HepG2 (cell line): ENCODE data around the gene KLHDC2. TPM values are rescaled to one million over a fixed set of nuclear protein-coding genes. Genes with fewer than 3 reads are reported as not detected.
A peak's percentile ranks its signal among the peaks of the same experiment; 100 is the strongest.

Source experiments
- BCL6 ChIP-seq: IDR thresholded peaks from 2 replicates; pipeline ENCODE4 v1.6.1; 2016; ENCODE audit warnings: missing genetic modification reagents, missing compliant biosample characterization
- GLI4 ChIP-seq: sonication (generic); formaldehyde crosslinking; IDR thresholded peaks from 2 replicates; pipeline ENCODE4 v1.5.1; 2020; ENCODE audit warnings: missing genetic modification reagents, mild to moderate bottlenecking, moderate library complexity, borderline replicate concordance
- KDM5A ChIP-seq: fragments of 200-600 bp; sonication (generic); IDR thresholded peaks from 2 replicates; pipeline ENCODE4 v1.7.0; 2018; ENCODE audit warnings: antibody characterized with exemption, mild to moderate bottlenecking, low read length, borderline replicate concordance
- MIER2 ChIP-seq: IDR thresholded peaks from 2 replicates; pipeline ENCODE4 v1.6.1; 2016; ENCODE audit warnings: missing biosample characterization, missing genetic modification reagents
- MTF1 ChIP-seq: sonication (generic); formaldehyde crosslinking; IDR thresholded peaks from 2 replicates; pipeline ENCODE4 v1.5.0; 2020; ENCODE audit warnings: missing genetic modification reagents
- NCOR1 ChIP-seq: fragments of 200-600 bp; sonication (generic); IDR thresholded peaks from 2 replicates; pipeline ENCODE4 v1.7.0; 2017; ENCODE audit warnings: antibody characterized with exemption, low read length, borderline replicate concordance
- NR2F1 ChIP-seq, 2 experiments: fragments of 450-650 bp in 1 of 2; formaldehyde crosslinking in 1 of 2; IDR thresholded peaks; 2 replicates each; pipeline versions ENCODE4 v1.5.0 to v1.6.1; 2016 to 2020; ENCODE audit warnings: mild to moderate bottlenecking in 1 of 2, missing compliant biosample characterization in 1 of 2, missing genetic modification reagents in 1 of 2, moderate library complexity in 1 of 2
- RFXAP ChIP-seq: sonication (generic); formaldehyde crosslinking; IDR thresholded peaks from 2 replicates; pipeline ENCODE4 v1.4.0; 2020; ENCODE audit warnings: missing genetic modification reagents, borderline replicate concordance
- ZFY ChIP-seq: sonication (generic); formaldehyde crosslinking; IDR thresholded peaks from 2 replicates; pipeline ENCODE4 v1.4.0; 2020; ENCODE audit warnings: missing genetic modification reagents
- ZNF143 ChIP-seq: sonication (generic); formaldehyde crosslinking; IDR thresholded peaks from 2 replicates; pipeline ENCODE4 v1.4.0; 2020; ENCODE audit warnings: missing genetic modification reagents
- ZNF263 ChIP-seq: sonication (generic); formaldehyde crosslinking; IDR thresholded peaks from 2 replicates; pipeline ENCODE4 v1.4.0; 2020; ENCODE audit warnings: missing genetic modification reagents
- ZNF552 ChIP-seq: sonication (generic); formaldehyde crosslinking; IDR thresholded peaks from 2 replicates; pipeline ENCODE4 v1.9.0; 2022; ENCODE audit warnings: missing genetic modification reagents, mild to moderate bottlenecking, borderline replicate concordance
- polyA plus RNA-seq, 8 experiments: library from polyadenylated mRNA; depleted of rRNA in 3 of 8; stranded (reverse) in 7 of 8; unstranded in 1 of 8; fragments of >200 nt; fragmentation: Illumina TruSeq in 4 of 8; extraction: Trizol in 4 of 8; gene quantifications; 2 replicates each; pipeline versions ENCODE4 v1.2.1 to v1.2.3, GENCODE V29; 2011 to 2016; ENCODE audit warnings: low read depth in 4 of 8, missing spikeins in 1 of 8, mixed read lengths in 1 of 8; ENCODE audit not compliant: insufficient read depth in 1 of 8
- total RNA-seq, 5 experiments: library from RNA; depleted of rRNA; stranded (reverse); fragments of >200 nt; fragmentation: Illumina TruSeq; extraction: Trizol; gene quantifications; 2 replicates each; pipeline ENCODE4 v1.2.3, GENCODE V29; 2016; ENCODE audit warnings: low read depth in 1 of 5
- TF ChIP-seq, protein P1 (sequence below): sonication (generic); formaldehyde crosslinking; IDR thresholded peaks from 2 replicates; pipeline ENCODE4; 2020; ENCODE audit warnings: missing genetic modification reagents, mild to moderate bottlenecking, borderline replicate concordance
- TF ChIP-seq, protein P2 (sequence below): IDR thresholded peaks from 2 replicates; pipeline ENCODE4 v1.6.1; 2016; ENCODE audit warnings: missing compliant biosample characterization, missing genetic modification reagents, borderline replicate concordance
- TF ChIP-seq, protein P3 (sequence below): sonication (generic); IDR thresholded peaks from 2 replicates; pipeline ENCODE4 v1.6.1; 2016; ENCODE audit warnings: low read depth, borderline replicate concordance
- TF ChIP-seq, protein P4 (sequence below): sonication (generic); formaldehyde crosslinking; IDR thresholded peaks from 2 replicates; pipeline ENCODE4 v1.5.0; 2020; ENCODE audit warnings: missing genetic modification reagents, mild to moderate bottlenecking, borderline replicate concordance
- TF ChIP-seq, protein P5 (sequence below): sonication (generic); formaldehyde crosslinking; IDR thresholded peaks from 2 replicates; pipeline ENCODE4 v1.4.0; 2020; ENCODE audit warnings: missing genetic modification reagents
- TF ChIP-seq, protein P6 (sequence below): sonication (generic); formaldehyde crosslinking; IDR thresholded peaks from 2 replicates; pipeline ENCODE4 v1.9.0; 2022; ENCODE audit warnings: low read depth, missing genetic modification reagents

The KLHDC2 gene
- total and polyA plus RNA-seq, 2 of the 13 experiments (the other 11 are each of a cell fraction or from before 2014, with no cell fraction given), result 95.5 to 170 TPM

DNA sequence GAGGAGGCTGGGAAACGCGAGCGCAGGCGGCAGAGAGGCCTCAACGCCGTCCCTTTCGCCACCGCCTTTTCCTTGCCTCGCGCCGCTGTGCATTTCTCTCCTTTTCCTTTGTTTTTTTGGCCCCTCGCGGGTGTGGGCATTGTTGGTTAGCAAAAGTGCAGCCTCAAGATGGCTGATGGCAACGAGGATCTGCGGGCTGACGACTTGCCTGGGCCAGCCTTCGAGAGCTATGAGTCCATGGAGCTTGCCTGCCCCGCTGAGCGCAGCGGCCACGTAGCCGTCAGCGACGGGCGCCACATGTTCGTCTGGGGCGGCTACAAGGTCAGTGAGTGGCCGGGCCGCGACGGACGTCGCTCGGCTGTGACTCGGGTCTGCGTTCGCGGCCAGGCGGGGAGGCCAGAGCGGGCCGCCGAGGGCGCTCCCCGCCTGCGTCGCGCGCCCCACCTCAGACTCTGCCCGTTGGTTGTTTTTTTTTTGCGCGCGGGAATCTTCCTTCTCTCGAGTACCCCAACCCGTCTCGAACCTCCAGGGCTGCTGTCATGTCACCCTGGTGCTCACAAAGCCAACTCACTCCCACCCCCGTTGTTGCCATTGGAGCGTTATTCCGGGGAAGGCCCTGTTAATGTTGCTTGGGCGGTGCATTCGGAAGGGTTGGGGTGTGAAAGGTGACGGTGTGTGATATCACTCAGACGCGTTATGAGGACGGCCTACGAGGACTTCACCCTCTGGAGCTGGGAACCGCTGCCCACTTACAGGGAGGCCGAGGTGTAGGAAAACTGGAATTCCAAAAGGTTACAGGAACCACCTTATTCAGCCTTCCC is 558 bp downstream of the KLHDC2 start (continued):
- TF ChIP-seq, protein P1, sequence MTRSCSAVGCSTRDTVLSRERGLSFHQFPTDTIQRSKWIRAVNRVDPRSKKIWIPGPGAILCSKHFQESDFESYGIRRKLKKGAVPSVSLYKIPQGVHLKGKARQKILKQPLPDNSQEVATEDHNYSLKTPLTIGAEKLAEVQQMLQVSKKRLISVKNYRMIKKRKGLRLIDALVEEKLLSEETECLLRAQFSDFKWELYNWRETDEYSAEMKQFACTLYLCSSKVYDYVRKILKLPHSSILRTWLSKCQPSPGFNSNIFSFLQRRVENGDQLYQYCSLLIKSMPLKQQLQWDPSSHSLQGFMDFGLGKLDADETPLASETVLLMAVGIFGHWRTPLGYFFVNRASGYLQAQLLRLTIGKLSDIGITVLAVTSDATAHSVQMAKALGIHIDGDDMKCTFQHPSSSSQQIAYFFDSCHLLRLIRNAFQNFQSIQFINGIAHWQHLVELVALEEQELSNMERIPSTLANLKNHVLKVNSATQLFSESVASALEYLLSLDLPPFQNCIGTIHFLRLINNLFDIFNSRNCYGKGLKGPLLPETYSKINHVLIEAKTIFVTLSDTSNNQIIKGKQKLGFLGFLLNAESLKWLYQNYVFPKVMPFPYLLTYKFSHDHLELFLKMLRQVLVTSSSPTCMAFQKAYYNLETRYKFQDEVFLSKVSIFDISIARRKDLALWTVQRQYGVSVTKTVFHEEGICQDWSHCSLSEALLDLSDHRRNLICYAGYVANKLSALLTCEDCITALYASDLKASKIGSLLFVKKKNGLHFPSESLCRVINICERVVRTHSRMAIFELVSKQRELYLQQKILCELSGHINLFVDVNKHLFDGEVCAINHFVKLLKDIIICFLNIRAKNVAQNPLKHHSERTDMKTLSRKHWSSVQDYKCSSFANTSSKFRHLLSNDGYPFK (CRISPR knock-in tag), result peak; percentile 78
- peak; percentile 8; the same call in 1 of the 2 replicates for TF ChIP-seq RFXAP (CRISPR knock-in tag)
- TF ChIP-seq MIER2 (CRISPR knock-in tag), result no peak
- TF ChIP-seq GLI4, result peak; percentile 59
- TF ChIP-seq, protein P2, sequence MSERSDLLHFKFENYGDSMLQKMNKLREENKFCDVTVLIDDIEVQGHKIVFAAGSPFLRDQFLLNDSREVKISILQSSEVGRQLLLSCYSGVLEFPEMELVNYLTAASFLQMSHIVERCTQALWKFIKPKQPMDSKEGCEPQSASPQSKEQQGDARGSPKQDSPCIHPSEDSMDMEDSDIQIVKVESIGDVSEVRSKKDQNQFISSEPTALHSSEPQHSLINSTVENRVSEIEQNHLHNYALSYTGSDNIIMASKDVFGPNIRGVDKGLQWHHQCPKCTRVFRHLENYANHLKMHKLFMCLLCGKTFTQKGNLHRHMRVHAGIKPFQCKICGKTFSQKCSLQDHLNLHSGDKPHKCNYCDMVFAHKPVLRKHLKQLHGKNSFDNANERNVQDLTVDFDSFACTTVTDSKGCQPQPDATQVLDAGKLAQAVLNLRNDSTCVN, result no peak
- TF ChIP-seq, protein P3, sequence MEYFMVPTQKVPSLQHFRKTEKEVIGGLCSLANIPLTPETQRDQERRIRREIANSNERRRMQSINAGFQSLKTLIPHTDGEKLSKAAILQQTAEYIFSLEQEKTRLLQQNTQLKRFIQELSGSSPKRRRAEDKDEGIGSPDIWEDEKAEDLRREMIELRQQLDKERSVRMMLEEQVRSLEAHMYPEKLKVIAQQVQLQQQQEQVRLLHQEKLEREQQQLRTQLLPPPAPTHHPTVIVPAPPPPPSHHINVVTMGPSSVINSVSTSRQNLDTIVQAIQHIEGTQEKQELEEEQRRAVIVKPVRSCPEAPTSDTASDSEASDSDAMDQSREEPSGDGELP, result no peak
- peak; percentile 5; the same call in 1 of the 2 replicates for TF ChIP-seq BCL6 (CRISPR knock-in tag)
- TF ChIP-seq, protein P4, sequence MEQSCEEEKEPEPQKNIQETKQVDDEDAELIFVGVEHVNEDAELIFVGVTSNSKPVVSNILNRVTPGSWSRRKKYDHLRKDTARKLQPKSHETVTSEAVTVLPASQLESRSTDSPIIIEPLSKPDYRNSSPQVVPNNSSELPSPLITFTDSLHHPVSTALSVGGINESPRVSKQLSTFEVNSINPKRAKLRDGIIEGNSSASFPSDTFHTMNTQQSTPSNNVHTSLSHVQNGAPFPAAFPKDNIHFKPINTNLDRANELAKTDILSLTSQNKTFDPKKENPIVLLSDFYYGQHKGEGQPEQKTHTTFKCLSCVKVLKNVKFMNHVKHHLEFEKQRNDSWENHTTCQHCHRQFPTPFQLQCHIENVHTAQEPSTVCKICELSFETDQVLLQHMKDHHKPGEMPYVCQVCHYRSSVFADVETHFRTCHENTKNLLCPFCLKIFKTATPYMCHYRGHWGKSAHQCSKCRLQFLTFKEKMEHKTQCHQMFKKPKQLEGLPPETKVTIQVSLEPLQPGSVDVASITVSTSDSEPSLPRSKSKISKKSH (CRISPR knock-in tag), result 0 out of 2 replicates have a peak, but pooled peaks have one; percentile 46
- TF ChIP-seq, protein P5, sequence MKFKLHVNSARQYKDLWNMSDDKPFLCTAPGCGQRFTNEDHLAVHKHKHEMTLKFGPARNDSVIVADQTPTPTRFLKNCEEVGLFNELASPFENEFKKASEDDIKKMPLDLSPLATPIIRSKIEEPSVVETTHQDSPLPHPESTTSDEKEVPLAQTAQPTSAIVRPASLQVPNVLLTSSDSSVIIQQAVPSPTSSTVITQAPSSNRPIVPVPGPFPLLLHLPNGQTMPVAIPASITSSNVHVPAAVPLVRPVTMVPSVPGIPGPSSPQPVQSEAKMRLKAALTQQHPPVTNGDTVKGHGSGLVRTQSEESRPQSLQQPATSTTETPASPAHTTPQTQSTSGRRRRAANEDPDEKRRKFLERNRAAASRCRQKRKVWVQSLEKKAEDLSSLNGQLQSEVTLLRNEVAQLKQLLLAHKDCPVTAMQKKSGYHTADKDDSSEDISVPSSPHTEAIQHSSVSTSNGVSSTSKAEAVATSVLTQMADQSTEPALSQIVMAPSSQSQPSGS (CRISPR knock-in tag), result no peak
- TF ChIP-seq NR2F1 (CRISPR knock-in tag; IDR thresholded peaks at IDR 0.05), result no peak
- no peak for TF ChIP-seq KDM5A
- no peak for TF ChIP-seq ZNF552 (CRISPR knock-in tag)
- no peak for TF ChIP-seq ZFY
- no peak for TF ChIP-seq ZNF143 (CRISPR knock-in tag)
- TF ChIP-seq, protein P6, sequence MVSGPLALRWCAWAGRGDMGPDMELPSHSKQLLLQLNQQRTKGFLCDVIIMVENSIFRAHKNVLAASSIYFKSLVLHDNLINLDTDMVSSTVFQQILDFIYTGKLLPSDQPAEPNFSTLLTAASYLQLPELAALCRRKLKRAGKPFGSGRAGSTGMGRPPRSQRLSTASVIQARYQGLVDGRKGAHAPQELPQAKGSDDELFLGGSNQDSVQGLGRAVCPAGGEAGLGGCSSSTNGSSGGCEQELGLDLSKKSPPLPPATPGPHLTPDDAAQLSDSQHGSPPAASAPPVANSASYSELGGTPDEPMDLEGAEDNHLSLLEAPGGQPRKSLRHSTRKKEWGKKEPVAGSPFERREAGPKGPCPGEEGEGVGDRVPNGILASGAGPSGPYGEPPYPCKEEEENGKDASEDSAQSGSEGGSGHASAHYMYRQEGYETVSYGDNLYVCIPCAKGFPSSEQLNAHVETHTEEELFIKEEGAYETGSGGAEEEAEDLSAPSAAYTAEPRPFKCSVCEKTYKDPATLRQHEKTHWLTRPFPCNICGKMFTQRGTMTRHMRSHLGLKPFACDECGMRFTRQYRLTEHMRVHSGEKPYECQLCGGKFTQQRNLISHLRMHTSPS, result no peak; the same call in 1 of the 2 replicates
- no peak for TF ChIP-seq NCOR1
- no peak for TF ChIP-seq ZNF263 (CRISPR knock-in tag)
- TF ChIP-seq MTF1 (CRISPR knock-in tag), result no peak
